ENCODE measurements around the gene DBH.

- no peak for TF ChIP-seq CTCF (IDR thresholded peaks at IDR 0.05; ENCODE audit: insufficient read depth, low read depth, low read length)
- no peak for TF ChIP-seq EZH2 (IDR thresholded peaks at IDR 0.05; ENCODE audit: insufficient read depth, low read length)
Observed at GRCh38 chr9:133706307-133707050, 70.3 kb downstream of the DBH start.

Data from astrocyte (in vitro differentiated cells and primary cell).